DOHH2 (cell line): ENCODE data around the gene DHRS12.

Experiments used
- H3F3A ChIP-seq: fragments of 200-600 bp; sonication (generic), shearing (Covaris generic); 2 replicates; pipeline ENCODE4 v1.6.0; 2016; ENCODE audit warnings: antibody characterized with exemption, mild to moderate bottlenecking; ENCODE audit not compliant: control insufficient read depth, insufficient read depth
- H3K27ac ChIP-seq: fragments of 200-600 bp; sonication (generic); 2 replicates; pipeline ENCODE4 v1.5.1; 2014; ENCODE audit warnings: low read depth, mild to moderate bottlenecking, low read length, moderate library complexity
- H3K27me3 ChIP-seq: fragments of 200-600 bp; sonication (generic); 2 replicates; pipeline ENCODE4 v1.6.1; 2014; ENCODE audit warnings: mild to moderate bottlenecking, low read length, mixed read lengths; ENCODE audit not compliant: control insufficient read depth
- H3K36me3 ChIP-seq: fragments of 200-600 bp; sonication (generic); 2 replicates; pipeline ENCODE4 v1.6.1; 2014; ENCODE audit warnings: mild to moderate bottlenecking, low read length, moderate library complexity, mixed read lengths; ENCODE audit not compliant: control insufficient read depth
- H3K4me1 ChIP-seq: fragments of 200-600 bp; sonication (generic); 2 replicates; pipeline ENCODE4 v1.6.1; 2014; ENCODE audit warnings: mild to moderate bottlenecking, low read length, mixed read lengths; ENCODE audit not compliant: control insufficient read depth
- H3K4me2 ChIP-seq: fragments of 200-600 bp; sonication (generic); 2 replicates; pipeline ENCODE4 v1.6.0; 2014; ENCODE audit warnings: mild to moderate bottlenecking, low read length, moderate library complexity
- H3K4me3 ChIP-seq: fragments of 200-600 bp; sonication (generic); 2 replicates; pipeline ENCODE4 v1.5.1; 2014; ENCODE audit warnings: mild to moderate bottlenecking, low read length, mixed read lengths
- H3K79me2 ChIP-seq: fragments of 200-600 bp; sonication (generic); 2 replicates; pipeline ENCODE4 v1.6.1; 2014; ENCODE audit warnings: mild to moderate bottlenecking, low read length, mixed read lengths; ENCODE audit not compliant: control insufficient read depth
- H3K9me2 ChIP-seq: fragments of 200-600 bp; sonication (generic); replicated peaks from 2 replicates; pipeline ENCODE4 v1.6.1; 2014; ENCODE audit warnings: mild to moderate bottlenecking, low read length, mixed read lengths; ENCODE audit not compliant: control insufficient read depth
- H3K9me3 ChIP-seq: fragments of 200-600 bp; sonication (generic); 2 replicates; pipeline ENCODE4 v1.6.1; 2014; ENCODE audit warnings: antibody characterized with exemption, low read length, mixed read lengths; ENCODE audit not compliant: control insufficient read depth, insufficient read depth
- H4K20me1 ChIP-seq: fragments of 200-600 bp; sonication (generic); 2 replicates; pipeline ENCODE4 v1.6.0; 2014; ENCODE audit warnings: low read depth, mild to moderate bottlenecking, antibody characterized with exemption, low read length, moderate library complexity; ENCODE audit not compliant: control insufficient read depth, insufficient read depth
- CTCF ChIP-seq: fragments of 200-600 bp; sonication (generic); IDR thresholded peaks from one replicate; pipeline ENCODE4 v1.5.1; 2014; ENCODE audit warnings: antibody characterized with exemption, mild to moderate bottlenecking, low read depth, low read length; ENCODE audit not compliant: poor library complexity, severe bottlenecking
- EZH2phosphoT487 ChIP-seq: fragments of 200-600 bp; sonication (generic); IDR thresholded peaks from 2 replicates; pipeline ENCODE4 v1.6.1; 2017; ENCODE audit warnings: borderline replicate concordance, mild to moderate bottlenecking, antibody characterized with exemption, low read length, moderate library complexity, mixed read lengths

The DHRS12 gene

GRCh38 chr13:51803422-51804294, at the start of gene DHRS12:
TSS of gene DHRS12 (minus strand) at chr13:51804163. CDS start at chr13:51799659, 4,504 bp downstream.
- Histone ChIP-seq H3K27ac (peak within 1 kb of the TSS; percentile 65), H3K4me1 (peaks cover 36% of the 10 kb centered on the region), H3K27me3 (no peaks in the 10 kb centered on the region), H3K9me2 (no peaks in the 10 kb centered on the region), H3K36me3 (peaks cover 3% of the 10 kb centered on the region; the same call in 1 of the 2 replicates), H3K79me2 (peaks cover 15% of the 10 kb centered on the region), H3K4me3 (peak within 1 kb of the TSS; percentile 73), H3K9me3 (no peaks in the 10 kb centered on the region), H3F3A (peaks cover 15% of the 10 kb centered on the region), H3K4me2 (peak within 1 kb of the TSS; percentile 86), H4K20me1 (no peaks in the 10 kb centered on the region)
- TF ChIP-seq EZH2phosphoT487: no peak
- peak; percentile 13 for TF ChIP-seq CTCF

GRCh38 chr13:51849145-51850101, 45.5 kb upstream of the DHRS12 start:
- H3K9me3 ChIP-seq: no peaks in the 10 kb centered on the region
- H3K4me3 ChIP-seq: no peak overlapping the region
- H3K9me2 ChIP-seq: no peaks in the 10 kb centered on the region
- no peaks in the 10 kb centered on the region for H3F3A ChIP-seq
- no peak overlapping the region for H3K27ac ChIP-seq
- no peaks in the 10 kb centered on the region for H3K36me3 ChIP-seq
- H3K4me2 ChIP-seq: no peak overlapping the region
- H3K27me3 ChIP-seq: no peaks in the 10 kb centered on the region
- no peaks in the 10 kb centered on the region for H3K79me2 ChIP-seq
- H3K4me1 ChIP-seq: peaks cover 10% of the 10 kb centered on the region
- TF ChIP-seq EZH2phosphoT487 (no peak), CTCF (peak; percentile 94)
- no peaks in the 10 kb centered on the region for H4K20me1 ChIP-seq

GRCh38 chr13:51848674-51849073, 44.7 kb upstream of the DHRS12 start:
- no peaks in the 10 kb centered on the region for H3K9me3 ChIP-seq
- H3K4me2 ChIP-seq: no peak overlapping the region
- H3K79me2 ChIP-seq: no peaks in the 10 kb centered on the region
- no peak overlapping the region for H3K27ac ChIP-seq
- H3F3A ChIP-seq: no peaks in the 10 kb centered on the region
- H3K27me3 ChIP-seq: no peaks in the 10 kb centered on the region
- H3K4me1 ChIP-seq: peaks cover 10% of the 10 kb centered on the region
- H3K9me2 ChIP-seq: no peaks in the 10 kb centered on the region
- no peak overlapping the region for H3K4me3 ChIP-seq
- TF ChIP-seq EZH2phosphoT487: no peak
- no peak for TF ChIP-seq CTCF
- no peaks in the 10 kb centered on the region for H3K36me3 ChIP-seq
- no peaks in the 10 kb centered on the region for H4K20me1 ChIP-seq
